NCI-H1417 treated with DMSO at 0.1 percent for 48 hours (cell line): ENCODE data around the gene TRPM1.

Source experiments
- DNase-seq: peaks from one replicate; lab custom pipeline; 2025; lab: John Stamatoyannopoulos, UW

Gene TRPM1

DNA sequence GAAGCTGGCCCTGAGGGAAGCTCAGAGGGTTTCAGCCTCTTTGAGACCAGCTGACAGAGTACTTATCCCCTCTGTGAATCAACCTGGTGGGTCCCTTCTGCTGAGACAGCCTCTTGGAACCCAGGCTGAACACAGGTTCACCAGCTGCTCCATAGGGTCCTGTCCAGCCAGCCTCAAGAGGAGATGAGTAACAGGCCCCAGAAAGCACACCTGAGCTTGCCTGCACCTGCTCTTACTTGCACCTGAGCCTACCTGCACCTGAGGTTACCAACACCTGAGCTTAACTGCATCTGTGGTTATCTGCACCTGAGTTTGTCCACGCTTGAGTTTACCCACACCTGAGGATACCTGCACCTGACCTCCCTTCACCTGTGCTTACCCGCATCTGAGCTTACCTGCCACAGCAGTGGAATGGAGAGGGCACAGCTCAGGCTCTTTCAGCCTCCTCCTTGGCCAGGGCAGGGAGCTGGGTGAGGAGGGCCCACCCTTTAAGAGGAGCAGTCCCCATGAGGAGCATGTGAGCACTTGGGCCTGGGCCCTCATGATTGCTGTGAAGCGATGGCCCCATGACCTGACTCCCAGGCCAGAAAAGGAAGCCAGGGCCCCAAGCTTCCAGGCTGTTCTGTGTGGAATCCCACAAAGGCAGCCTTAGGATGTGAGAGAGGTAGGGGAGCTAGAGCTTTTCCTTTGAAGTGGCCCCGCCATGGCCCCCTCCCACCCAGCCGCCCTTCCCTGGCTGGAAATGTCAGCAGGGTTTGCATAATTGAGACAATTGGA, at the start of gene TRPM1:
Gene TRPM1 (minus strand): TSS at position 464 of the 777 bp plus-strand sequence. CDS start 20,370 bp downstream, outside the sequence.
- DNase-seq: no peak

DNA sequence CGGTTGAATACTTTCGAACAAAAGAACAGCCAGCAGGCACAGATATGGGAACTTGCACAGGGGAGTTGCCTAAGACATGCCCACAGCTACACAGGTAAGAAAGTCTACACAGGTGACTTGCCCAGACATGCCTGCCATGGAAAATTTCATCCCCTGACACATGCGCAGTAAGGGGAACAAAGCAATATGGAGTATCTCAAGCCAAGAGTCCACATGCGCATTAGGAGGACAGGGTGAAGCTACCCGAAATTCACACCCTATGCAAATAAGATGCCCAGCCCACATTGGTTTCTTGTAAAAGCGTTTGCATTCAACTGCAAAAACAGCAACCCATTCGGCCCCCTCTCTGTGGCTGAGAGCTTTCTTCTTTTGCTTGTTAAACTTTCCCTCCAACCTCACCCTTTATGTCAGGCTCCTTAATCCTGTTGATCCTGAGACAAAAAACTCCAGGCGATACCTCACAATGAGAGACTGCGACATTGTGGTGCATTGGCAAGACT, 49.3 kb upstream of the TRPM1 start:
- no peak for DNase-seq

DNA sequence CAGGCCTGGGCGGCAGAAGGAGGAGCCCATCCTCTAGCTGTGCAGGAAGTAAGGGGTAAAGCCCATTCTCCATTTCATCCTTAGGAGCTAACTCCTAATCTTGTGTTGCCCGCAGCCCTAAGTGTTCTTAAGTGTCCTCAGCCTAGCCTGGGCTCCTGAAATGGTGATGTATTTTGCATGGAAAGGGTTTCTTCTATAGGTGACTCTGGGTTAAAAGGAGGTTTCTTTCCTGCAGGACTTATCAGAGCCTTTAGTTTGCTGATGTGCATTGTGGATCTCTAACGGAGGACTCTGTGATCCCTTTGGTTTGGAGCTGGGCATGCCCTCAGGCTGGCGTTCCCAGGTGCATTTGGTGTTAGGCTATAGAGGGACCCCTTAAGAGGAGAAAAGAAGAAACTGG, 48.5 kb upstream of the TRPM1 start:
- no peak for DNase-seq

DNA sequence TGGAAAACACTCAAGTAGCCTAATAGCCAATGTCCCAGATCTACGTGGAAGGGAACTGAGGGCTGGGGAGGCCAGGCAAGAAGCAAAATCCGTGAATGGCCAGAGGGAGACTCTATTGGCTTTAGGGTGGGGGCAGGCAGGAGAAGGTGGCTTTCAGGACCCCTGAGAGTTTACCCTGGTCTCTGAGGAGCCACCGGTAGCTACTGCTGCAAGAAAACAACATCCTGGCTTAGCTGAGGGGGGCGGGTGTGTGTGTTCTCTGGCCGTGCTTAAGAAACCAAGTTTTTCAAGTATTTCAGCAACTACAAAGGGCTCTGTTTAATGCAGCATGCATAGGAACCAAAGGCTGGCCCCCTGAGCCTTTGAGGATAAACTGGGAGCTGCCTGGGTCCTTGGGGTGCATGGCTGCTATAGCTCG, 47.6 kb upstream of the TRPM1 start:
- DNase-seq: no peak

DNA sequence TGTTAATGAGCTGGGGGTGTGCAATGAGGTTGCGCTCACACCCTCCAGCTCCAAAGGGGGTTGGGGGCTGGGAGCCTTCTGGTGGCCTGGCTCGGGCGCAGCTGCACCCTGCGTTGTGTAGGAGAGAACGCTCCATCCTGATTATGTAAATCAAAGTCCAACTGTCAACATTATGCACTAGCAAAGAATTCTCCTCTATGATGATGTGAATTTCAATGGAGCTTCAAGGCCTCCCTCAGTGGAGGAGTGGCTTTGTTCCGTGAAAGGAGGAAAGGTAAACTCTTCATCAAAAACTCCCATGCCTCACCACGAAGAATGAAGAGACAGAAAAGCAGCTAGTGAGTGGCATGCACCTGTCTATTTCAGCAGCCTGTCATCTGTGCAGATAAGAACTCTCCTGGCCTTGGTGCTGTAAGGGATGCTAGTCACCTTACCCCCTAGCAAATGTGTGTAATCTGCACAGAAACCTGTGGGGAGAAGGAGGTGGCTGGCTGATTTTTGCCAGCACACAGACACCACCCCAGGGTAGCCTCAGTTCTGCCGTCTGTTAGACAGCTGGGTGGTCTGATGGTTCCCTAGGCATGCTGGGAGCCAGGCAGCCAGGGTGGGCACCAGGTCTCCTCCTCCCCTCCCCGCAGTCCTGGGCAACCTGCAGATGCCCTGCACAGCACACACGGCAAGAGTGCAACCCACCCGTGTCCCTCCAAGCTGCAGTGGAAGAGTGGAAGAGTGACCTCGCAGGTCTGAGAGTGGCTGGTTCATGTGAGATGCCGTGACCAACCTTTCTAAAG, 47.0 kb upstream of the TRPM1 start:
- DNase-seq: no peak

DNA sequence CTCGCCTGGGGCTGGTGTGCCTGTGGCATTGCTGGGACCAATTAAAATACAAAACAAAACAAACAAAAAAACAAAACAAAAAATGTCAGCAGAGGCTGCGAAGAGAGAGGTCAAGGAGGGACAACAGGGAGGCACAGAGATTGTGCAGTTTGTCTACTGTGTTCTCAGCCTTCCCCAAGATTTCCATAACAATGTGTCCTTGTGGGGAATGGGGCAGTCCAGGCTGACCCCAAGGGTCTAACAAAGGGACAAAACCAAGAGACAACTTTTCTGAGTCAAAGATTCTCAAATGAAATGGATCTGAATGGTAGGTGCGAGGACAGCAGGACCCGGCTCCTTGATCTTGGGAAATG, 46.4 kb upstream of the TRPM1 start:
- DNase-seq: no peak

DNA sequence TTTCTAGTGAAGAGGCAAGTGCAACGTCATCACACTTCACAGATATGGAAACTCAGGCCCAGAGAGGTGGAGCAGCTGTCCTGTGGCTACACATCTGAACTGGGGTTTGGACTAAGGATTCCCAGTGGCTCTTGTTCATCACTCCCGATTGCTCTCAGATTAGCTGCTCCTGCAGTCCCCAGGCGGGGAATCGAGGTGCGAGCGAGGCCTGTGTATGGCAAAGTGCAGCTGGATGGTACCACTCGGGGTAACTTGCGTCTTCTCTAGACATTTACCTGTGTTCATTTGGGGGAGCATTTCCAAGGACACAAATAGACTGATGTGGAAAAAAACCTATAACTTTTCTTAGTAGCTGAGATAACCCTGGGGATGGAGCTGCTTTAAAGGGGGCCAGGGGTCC, 45.9 kb upstream of the TRPM1 start:
- no peak for DNase-seq

DNA sequence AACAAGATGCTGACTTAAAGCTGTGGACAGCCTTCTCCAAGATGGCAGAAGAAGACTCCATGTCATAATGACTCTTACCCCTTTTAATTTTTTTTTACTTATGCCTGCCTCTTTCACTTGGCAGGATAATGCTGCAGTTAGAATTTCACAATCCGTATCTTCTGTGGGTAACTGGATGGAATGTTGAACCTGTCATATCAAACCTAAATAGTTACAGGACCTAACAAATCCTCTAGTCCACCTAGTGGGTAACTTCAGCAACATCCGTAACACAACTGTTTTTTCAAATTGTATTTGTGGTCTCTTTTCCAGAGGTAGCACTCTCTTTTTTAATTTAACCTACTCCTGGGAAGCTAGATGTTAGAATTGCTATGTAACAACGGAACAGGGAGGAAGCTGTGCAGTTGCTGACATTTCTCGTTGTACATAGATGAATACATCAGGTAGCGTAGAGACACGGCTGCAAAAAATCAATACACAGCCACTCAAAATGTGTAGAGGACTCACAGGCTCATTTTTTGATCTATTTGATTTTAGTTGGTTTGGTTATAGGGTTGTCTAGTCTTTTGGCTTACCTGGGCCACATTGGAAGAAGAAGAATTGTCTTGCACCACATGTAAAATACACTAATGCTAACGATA, 43.9 kb upstream of the TRPM1 start:
- DNase-seq: no peak

DNA sequence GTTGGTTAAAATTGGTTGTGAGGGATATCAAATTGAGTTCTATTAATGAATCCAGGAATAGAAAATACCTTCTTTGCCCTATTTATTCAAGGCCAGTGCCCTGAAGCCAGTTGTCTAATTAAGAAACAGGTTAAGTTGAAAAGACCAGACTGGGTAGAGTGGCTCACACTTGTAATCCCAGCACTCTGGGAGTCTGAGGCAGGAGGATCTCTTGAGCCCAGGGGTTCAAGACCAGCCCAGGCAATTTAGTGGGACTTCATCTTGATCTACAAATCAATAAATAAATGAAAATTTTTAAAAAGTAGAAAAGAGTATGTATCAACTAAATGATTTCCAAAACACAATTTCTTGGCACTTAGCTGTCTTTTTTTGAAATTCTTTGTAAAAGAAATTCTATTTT, 40.3 kb upstream of the TRPM1 start:
- DNase-seq: no peak

DNA sequence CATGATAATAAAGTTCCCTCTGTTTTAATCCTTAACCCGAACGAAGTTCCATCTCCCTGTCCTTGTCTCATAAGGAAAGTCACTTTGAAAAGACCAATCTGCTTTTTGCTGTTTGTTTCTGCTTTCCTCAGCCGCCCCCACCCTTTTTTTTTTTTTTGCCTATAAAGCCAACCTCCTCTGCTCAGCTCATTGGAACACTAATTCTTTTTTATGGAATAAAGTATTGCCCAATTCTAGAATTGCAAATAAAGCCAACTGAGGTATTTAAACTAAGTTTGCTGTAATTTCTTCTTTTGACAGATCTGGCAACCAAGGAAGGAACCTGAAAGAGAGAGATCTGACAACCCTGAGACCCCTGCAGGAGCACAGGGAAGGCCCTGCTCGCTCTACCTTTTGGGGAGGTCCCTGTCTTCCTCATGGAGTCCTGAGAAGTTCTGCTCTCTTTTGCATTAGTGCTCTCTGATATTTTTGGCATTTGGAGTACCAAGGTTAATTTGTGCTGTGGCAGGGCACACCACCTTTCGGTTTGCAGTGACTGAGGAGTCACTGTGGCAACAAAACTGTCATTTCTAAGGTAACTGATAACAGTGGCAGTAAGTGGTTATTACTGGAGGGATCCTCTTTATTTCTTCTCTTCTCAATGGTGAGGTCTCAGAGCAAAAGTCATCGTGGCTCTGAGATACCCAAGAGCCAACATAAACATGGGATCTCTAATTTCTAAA, 35.2 kb upstream of the TRPM1 start:
- DNase-seq: no peak

DNA sequence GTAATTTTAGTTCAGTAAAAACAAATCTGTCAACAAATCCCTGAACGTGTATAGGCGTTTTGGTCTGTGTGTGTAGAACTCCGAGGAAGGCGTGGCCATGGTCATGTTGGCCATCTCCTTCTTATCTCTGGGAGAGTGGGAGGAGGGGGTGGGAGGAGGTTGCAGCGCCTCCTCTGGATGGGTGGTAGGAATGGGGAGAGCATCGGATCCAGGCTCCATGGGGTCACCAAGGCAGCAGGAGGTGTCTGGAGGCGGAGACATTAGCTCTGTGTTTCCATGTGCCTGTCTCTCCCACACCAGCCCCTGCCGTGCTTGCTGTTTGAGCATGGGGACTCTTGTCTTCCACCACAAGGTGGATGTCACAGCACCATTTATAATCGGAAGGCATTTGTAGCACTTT, 34.5 kb upstream of the TRPM1 start:
- no peak for DNase-seq

DNA sequence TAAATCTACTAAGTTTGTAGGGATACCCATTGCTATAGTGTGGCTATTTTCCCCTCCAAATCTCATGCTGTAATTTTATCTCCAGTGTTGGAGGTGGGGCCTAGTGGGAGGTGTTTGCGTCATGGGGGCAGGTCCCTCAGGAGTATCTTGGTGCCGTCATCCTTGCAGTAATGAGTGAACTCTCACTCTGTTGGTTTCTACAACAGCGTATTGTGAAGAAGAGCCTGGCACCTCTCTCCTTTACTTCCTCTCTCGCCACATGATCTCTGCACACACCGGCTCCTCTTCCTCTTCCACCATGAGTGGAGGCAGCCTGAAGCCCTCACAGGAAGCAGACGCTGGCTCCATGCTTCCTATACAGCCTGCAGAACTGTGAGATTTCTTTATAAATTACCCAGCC, 34.0 kb upstream of the TRPM1 start:
- no peak for DNase-seq

DNA sequence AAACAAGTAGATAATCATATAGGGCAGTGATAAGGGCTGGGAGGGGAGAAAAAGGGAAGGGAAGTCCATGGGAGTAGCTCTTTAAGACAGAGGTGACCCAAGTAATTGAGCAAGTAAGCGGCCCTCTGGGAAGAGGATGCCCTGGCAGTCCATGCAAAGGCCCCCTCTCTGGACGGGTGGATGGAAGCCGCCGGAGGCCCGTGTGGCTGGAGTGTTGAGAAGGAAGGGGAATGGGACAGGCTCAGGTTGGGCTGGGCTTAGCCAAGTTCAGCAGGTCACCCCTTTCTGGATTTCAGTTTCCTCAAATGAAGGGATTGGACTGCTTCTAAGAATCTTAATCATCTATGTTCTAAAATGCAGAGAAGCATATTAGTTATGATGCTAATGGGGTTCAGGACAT, 32.4 kb upstream of the TRPM1 start:
- DNase-seq: no peak

DNA sequence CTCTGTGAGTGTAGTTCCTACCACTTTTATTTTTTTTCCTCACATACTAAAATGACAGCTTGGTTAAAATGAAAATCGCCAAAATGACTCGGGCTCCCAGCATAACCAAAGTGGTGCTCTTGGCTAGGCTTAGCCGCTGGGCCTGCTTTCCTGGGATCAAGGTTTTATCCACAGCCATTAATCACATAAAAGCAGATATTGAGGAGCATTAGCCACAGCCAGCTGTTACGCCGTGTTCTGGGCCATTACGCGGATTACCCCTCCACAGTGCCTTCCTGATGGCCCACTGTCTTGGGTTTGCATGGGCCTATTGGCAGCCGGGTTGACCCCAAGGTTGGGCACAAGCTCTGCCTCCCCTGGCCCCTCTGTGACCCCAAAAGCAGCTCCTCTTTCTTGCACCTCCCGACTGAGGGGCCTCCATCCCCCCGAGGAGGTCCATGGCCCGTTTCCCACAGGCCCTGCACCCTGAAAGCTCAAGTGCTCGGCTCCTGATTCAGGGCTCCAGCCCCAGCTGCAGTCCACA, 30.4 kb upstream of the TRPM1 start:
- no peak for DNase-seq

DNA sequence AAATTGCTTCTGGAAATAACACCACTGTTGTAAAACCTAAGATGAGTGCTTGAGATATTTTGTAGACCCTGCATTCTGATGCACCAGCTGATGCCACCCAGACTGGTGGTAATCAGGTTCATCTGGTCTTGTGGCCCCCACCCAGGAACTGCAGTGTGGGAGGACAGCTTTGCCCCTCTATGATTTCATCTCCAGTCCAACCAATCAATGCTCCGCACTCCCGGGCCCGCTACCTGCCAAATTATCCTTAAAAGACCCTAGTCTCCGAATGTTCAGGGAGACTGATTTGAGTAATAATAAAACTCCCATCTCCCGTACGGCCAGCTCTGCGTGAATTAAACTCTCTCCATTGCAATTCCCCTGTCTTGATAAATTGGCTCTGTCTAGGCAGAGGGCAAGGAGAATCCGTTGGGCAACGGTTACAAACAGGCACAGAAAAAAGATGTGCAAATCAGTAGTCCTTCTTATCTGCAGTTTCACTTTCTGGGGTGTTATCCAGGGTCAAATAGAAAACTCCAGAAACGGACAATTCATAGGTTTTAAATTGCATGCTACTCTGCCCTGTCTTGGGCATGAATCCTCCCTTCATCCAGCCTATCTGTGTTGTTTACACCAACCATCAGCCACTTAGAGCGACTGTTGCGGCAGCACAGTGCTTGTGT, 29.2 kb upstream of the TRPM1 start:
- no peak for DNase-seq

DNA sequence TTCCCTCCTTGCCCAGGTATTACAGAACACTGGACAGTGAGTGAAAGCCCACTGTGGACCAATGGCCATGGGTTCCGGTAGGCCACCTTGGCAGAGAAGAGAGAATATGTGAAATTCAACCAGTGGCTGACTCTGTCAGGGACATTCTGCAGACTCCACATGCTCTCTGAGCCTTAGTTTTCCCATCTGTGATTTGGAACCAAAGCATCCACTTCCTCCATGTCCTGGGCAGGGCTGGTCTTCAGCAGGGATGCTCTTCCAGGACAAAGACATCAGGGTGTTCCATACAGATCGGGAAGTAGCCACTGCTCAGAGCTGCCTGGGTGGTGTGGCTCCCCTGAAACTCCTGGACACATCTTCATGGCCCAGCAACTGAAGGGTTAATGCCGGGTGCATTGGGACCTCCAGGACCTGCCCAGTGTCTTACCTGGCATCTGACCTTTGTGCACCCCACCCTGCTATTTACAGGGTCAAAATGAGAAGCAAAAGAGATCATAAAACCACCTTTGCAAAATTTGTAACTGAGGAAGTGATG, 28.3 kb upstream of the TRPM1 start:
- no peak for DNase-seq

DNA sequence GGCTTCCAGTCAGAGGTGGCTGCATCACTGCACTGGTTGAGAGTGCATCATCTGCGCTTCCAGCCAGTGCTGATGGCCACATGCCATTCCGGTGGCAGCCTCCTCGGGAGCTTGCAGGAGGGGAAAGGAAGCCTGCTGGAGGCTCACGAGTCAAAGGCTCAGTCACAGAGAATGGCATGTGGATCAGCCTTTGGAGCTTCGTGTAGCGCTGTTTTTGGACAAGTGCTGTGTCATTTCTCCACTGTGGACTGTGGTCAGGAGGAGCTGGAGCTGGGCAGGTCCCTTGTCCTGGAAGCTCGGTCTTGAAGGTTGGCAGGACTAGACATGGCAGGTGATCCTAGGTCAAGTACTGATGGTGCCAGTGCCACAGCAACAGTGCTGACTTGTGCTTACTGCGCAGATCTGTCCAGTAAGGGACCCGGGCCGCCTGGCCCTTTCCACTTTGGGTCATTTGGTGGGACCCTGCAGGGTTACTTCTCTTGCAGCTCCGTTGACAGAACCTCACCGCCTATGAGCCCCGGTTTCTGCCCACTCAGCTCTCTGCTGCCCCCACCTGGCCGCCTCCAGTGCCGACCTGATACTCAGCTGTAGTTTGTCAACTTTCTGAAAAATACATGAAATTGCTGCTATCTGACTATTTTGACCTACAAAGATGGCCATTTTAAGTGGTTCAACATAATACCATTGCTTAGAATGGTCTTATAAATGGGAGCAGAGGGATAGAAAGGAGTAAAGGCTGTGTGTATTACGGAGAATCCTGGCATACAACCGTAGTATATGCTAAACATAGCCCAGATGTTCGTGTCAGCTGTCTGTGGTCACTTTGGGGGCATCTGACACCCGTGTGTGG, 27.6 kb upstream of the TRPM1 start:
- DNase-seq: no peak

DNA sequence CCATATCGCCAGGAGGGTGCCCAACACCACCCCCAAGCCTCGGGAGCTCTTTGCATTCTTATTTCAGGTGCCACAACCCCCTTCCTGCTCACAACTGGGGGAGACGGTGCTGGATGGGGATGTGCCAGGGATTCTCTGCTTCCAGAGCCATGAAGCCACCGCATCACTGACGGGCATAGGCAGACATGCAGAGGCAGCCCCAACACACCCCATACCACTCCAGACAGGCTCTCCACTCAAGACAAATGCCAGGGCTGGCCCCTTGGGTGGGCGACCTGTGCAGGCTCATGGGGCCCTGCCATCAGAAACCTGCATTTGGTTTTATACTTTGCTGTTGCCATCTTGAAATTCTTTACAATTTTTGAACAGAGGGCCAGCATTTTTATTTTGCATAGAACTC, 27.0 kb upstream of the TRPM1 start:
- DNase-seq: no peak

DNA sequence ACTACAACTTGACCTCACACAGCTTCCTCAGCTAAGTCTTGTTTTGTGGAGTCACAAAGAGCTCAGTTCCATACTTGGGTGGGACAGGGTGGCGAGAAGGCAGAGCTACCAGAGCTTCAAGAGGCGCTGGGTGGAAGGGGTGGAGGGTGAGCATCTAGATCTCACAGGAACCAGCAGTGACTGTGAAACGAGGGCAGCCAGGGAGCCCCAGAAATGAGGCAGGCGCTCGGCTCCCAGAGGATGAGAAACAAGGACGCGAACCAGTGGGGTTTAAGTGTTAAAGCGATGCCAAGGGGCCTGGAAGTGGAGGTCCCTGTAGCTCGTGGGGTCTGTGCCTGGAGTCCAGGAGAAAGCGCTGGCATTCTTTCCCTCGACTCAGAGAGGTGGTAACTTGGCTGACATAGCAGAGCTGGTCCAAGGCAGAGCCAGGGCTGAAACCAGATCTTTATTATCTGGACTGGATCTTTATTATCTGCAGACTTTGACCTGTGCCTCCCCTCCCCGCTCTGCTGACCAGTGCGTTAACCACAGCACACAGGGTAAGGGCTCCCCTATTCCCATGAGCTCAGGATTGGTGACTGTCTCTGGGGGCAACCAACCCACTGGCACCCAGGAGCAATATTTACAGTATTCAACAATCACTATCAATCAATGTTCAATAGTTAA, 26.2 kb upstream of the TRPM1 start:
- DNase-seq: no peak

DNA sequence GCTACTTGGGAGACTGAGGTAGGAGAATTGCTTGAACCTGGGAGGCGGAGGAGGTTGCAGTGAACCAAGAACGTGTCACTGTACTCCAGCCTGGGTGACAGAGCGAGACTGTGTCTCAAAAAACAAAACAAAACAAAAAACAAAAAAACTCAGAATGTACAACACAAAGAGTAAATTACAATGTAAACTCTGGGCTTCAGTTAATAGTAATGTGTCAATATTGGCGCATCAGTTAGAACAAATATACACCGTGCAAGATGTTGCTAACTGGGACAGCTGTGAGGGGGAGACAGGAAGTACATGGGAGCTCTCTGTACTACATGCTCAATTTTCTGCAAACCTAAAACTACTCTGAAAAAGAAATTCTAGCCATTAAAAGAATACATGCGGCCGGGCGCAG, 23.5 kb upstream of the TRPM1 start:
- DNase-seq: no peak
